ENCODE measurements around the gene MEG3. TPM values are rescaled to one million over a fixed set of nuclear protein-coding genes. Genes with fewer than 3 reads are reported as not detected.

Gene MEG3
- total RNA-seq, 1 donor from 2014 or later = 46.1 TPM

GRCh38 chr14:100893228-100893601, 67.3 kb downstream of the MEG3 start:
- no peaks in the 10 kb centered on the region for H3K36me3 ChIP-seq (ENCODE audit: control insufficient read depth, insufficient read depth, low read length)
- no peak for DNase-seq (ENCODE audit: low read depth)
- no peak overlapping the region for H3K4me3 ChIP-seq (ENCODE audit: low read depth, low read length)
- H3K27me3 ChIP-seq (ENCODE audit: control insufficient read depth, insufficient read depth, low read length) = peaks cover 7% of the 10 kb centered on the region
- TF ChIP-seq CTCF (IDR thresholded peaks at IDR 0.05; ENCODE audit: insufficient read depth, low read length, poor library complexity, severe bottlenecking) = no peak

GRCh38 chr14:100893760-100894159, 67.8 kb downstream of the MEG3 start:
- Histone ChIP-seq H3K27me3 (ENCODE audit: control insufficient read depth, insufficient read depth, low read length) (peaks cover 7% of the 10 kb centered on the region), H3K4me3 (ENCODE audit: low read depth, low read length) (no peak overlapping the region), H3K36me3 (ENCODE audit: control insufficient read depth, insufficient read depth, low read length) (no peaks in the 10 kb centered on the region)
- DNase-seq (ENCODE audit: low read depth) = no peak
- no peak for TF ChIP-seq CTCF (IDR thresholded peaks at IDR 0.05; ENCODE audit: insufficient read depth, low read length, poor library complexity, severe bottlenecking)

DNA sequence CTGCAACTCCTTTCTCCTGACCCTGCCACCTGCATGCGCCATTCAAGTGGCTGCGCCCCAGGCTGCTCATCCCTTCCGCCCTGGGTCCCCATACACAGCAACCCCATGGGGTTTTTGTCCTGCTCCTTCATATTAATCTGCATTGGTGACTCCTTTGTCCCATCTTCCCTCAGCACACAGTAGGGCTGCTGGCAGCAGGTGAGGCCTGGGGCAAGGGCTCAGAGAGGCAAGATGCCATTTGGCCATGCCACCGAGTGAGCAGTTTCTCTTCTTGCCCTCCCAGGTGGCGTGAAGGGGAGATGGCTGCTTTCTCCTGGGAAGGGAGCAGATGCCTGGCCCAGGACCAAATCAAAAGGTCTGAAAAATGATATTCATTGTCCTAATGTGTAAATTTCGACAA, 68.5 kb downstream of the MEG3 start:
- DNase-seq (ENCODE audit: low read depth) = no peak
- H3K27me3 ChIP-seq (ENCODE audit: control insufficient read depth, insufficient read depth, low read length) = peaks cover 13% of the 10 kb centered on the region
- no peak overlapping the region for H3K4me3 ChIP-seq (ENCODE audit: low read depth, low read length)
- H3K36me3 ChIP-seq (ENCODE audit: control insufficient read depth, insufficient read depth, low read length) = no peaks in the 10 kb centered on the region
- TF ChIP-seq CTCF (IDR thresholded peaks at IDR 0.05; ENCODE audit: insufficient read depth, low read length, poor library complexity, severe bottlenecking) = no peak

DNA sequence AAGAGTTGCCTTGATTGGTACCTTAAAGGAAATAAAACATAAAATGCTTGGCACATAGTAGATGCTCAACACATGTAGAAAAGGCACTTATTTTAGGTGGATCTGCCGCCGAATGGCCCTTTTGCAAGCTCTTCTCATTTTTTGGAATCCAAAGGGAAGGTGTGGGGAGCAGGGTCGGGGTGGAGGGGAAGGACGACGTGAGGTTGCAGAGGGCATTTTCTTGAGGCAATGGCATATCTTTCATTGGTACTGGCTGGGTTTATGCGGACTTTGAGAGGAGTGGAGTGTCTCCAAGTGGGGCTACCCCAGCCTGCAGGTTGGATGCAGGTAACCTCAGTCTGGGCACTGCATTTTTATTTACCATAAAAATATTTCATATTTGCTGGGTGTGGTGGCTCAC, 69.5 kb downstream of the MEG3 start:
- DNase-seq (ENCODE audit: low read depth) = no peak
- no peak overlapping the region for H3K4me3 ChIP-seq (ENCODE audit: low read depth, low read length)
- no peaks in the 10 kb centered on the region for H3K36me3 ChIP-seq (ENCODE audit: control insufficient read depth, insufficient read depth, low read length)
- H3K27me3 ChIP-seq (ENCODE audit: control insufficient read depth, insufficient read depth, low read length) = peaks cover 17% of the 10 kb centered on the region
- TF ChIP-seq CTCF (IDR thresholded peaks at IDR 0.05; ENCODE audit: insufficient read depth, low read length, poor library complexity, severe bottlenecking) = no peak

- Histone ChIP-seq H3K36me3 (ENCODE audit: control insufficient read depth, insufficient read depth, low read length) (no peaks in the 10 kb centered on the region), H3K4me3 (ENCODE audit: low read depth, low read length) (no peak overlapping the region), H3K27me3 (ENCODE audit: control insufficient read depth, insufficient read depth, low read length) (peaks cover 19% of the 10 kb centered on the region)
- no peak for TF ChIP-seq CTCF (IDR thresholded peaks at IDR 0.05; ENCODE audit: insufficient read depth, low read length, poor library complexity, severe bottlenecking)
- no peak for DNase-seq (ENCODE audit: low read depth)
Measured at GRCh38 chr14:100896369-100897060, 70.6 kb downstream of the MEG3 start.

DNA sequence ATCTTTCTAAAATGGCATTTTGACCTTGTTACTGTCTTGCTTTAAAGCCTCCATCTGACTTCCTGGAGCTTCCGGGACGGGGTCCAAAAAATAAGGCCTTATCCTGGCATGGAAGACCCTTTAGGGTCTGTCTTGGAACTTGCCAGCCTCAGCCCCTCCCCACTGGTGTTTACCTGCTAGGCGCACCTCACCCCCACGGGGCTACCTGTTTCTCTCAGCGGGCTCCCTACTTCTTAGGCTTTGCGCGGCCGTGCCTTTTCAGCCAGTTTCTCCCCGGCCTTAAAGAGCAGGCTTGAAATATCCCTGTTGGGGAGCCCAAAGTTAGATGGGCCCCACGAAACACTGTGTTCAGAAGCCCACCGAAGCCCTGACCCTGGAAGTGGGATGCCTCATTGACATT, 72.5 kb downstream of the MEG3 start:
- no peak for TF ChIP-seq CTCF (IDR thresholded peaks at IDR 0.05; ENCODE audit: insufficient read depth, low read length, poor library complexity, severe bottlenecking)
- peaks cover 22% of the 10 kb centered on the region for H3K27me3 ChIP-seq (ENCODE audit: control insufficient read depth, insufficient read depth, low read length)
- no peak for DNase-seq (ENCODE audit: low read depth)
- H3K4me3 ChIP-seq (ENCODE audit: low read depth, low read length) = no peak overlapping the region
- H3K36me3 ChIP-seq (ENCODE audit: control insufficient read depth, insufficient read depth, low read length) = no peaks in the 10 kb centered on the region
